Activated CD4-positive, alpha-beta T cell treated with anti-CD3 and anti-CD28 coated beads, Interleukin-2, amount 50 U/mL, for 48 hours (primary cell): ENCODE data around the gene WDR81.

ENCODE experiments used
- DNase-seq, 2 experiments: peaks; one replicate each; pipeline ENCODE4 v3.0.0-alpha.2; 2020

Gene WDR81

GRCh38 chr17:1785930-1786329 is 61.4 kb downstream of the WDR81 start:
- DNase-seq, result no peak

DNA sequence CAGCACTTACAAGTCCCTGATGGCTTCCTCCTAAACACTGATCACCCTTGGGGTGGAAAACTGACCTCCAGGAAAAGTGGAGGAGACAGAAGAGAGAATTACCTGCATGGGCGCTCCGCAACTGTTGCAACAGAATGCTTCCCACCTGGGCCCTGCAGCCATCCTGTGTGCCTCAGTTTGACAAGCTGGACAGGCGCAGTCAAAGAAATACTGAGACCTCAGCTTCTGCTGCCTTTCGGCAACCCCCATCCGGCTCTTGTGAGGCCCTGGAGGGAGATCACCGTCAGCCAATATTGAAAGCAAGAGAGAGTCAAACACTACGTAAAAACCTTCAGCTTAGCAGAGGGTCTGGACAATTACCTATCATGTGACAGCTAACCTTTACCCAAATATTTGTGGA is 62.2 kb downstream of the WDR81 start:
- DNase-seq, result no peak

GRCh38 chr17:1787301-1787902 is 62.9 kb downstream of the WDR81 start:
- no peak for DNase-seq
